SH-SY5Y (cell line): ENCODE measurements around the gene ST7L.

ENCODE experiments used
- GATA2 ChIP-seq: IDR thresholded peaks from 2 replicates; pipeline ENCODE4 v1.6.1; 2011; ENCODE audit warnings: mild to moderate bottlenecking, low read depth, low read length
- GATA3 ChIP-seq: IDR thresholded peaks from 2 replicates; pipeline ENCODE4 v1.6.1; 2011; ENCODE audit warnings: low read depth, mild to moderate bottlenecking, low read length, moderate library complexity

DNA sequence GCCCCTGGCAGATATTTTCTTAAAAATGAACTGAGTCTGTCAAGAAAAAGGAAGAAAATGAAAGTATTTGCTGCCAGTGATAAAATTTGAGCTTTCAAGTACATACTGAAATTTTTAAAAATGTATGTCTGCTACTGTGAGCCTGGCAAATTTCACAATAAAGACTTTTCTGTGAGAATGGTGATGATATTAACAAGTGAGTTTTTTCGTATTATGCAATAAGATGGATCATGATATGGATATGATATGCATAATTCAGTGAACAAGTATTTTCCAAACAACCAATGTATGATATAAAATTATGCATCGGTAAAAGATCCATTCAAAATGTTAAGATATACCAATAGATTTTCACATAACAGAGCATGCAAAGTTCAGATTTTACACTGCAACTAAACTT, 15.9 kb downstream of the ST7L start:
- TF ChIP-seq GATA2 (no peak), GATA3 (no peak)
